SK-N-SH (cell line): ENCODE measurements around the gene THEM4. TPM values are rescaled to one million over a fixed set of nuclear protein-coding genes. Genes with fewer than 3 reads are reported as not detected.
"Not testable (repeated sequence)": the region's sequence is repeated elsewhere in the genome, so short reads cannot be mapped to it uniquely, and the experiment has no call there.

Source experiments
- CTCF ChIA-PET: fragments of 300-600, 350-600 bp; formaldehyde crosslinking; extraction: SDS; loops from one replicate; lab custom pipeline; 2021; lab: Yijun Ruan, JAX
- POLR2A ChIA-PET: fragments of 350-600 bp; sonication (Branson Sonifier 250); formaldehyde crosslinking; extraction: SDS; loops from one replicate; lab custom pipeline; 2020; ENCODE audit warnings: antibody characterized with exemption, inconsistent platforms; lab: Yijun Ruan, JAX
- DNase-seq: peaks from one replicate; pipeline ENCODE4 v3.0.0; 2012
- H2AFZ ChIP-seq: fragments of 200-600 bp; sonication (generic); 2 replicates; pipeline ENCODE4 v1.8.1; 2016; ENCODE audit warnings: antibody characterized with exemption, mild to moderate bottlenecking, low read depth
- H3F3A ChIP-seq: fragments of 200-600 bp; sonication (generic); replicated peaks from 2 replicates; pipeline ENCODE3; 2016; ENCODE audit warnings: antibody characterized with exemption, mild to moderate bottlenecking; ENCODE audit not compliant: insufficient read depth
- H3K27ac ChIP-seq, 2 experiments: fragments of 200-500 bp in 1 of 2; fragments of 200-600 bp in 1 of 2; sonication (Bioruptor generic) in 1 of 2; sonication (generic), shearing (Covaris generic) in 1 of 2; 2 replicates each; pipeline versions ENCODE4 v1.5.1 to v1.6.1; 2014 to 2016; ENCODE audit warnings: low read depth in 2 of 2, inconsistent platforms in 1 of 2, low read length in 1 of 2, mild to moderate bottlenecking in 1 of 2, mixed read lengths in 1 of 2
- H3K27me3 ChIP-seq: fragments of 200-600 bp; sonication (generic), shearing (Covaris generic); 2 replicates; pipeline ENCODE4 v1.6.1; 2016; ENCODE audit warnings: mixed run types; ENCODE audit not compliant: insufficient read depth
- H3K36me3 ChIP-seq, 2 experiments: fragments of 200-500 bp in 1 of 2; fragments of 200-600 bp in 1 of 2; sonication (Bioruptor generic) in 1 of 2; sonication (generic) in 1 of 2; replicated peaks in 1 of 2; 2 replicates each; pipeline versions ENCODE3 to v1.5.1; 2014 to 2016; ENCODE audit warnings: low read length in 1 of 2, mild to moderate bottlenecking in 1 of 2; ENCODE audit not compliant: insufficient read depth in 2 of 2, control insufficient read depth in 1 of 2
- H3K4me1 ChIP-seq, 2 experiments: fragments of 200-500 bp in 1 of 2; fragments of 200-600 bp in 1 of 2; sonication (Bioruptor generic) in 1 of 2; sonication (generic), shearing (Covaris generic) in 1 of 2; 2 replicates each; pipeline versions ENCODE4 v1.5.1 to v1.6.1; 2014 to 2016; ENCODE audit warnings: low read depth in 1 of 2, low read length in 1 of 2, mixed run types in 1 of 2; ENCODE audit not compliant: insufficient read depth in 2 of 2, control insufficient read depth in 1 of 2
- H3K4me2 ChIP-seq: fragments of 200-600 bp; sonication (generic), shearing (Covaris generic); 2 replicates; pipeline ENCODE4 v1.6.1; 2017; ENCODE audit warnings: mixed run types
- H3K4me3 ChIP-seq, 2 experiments: fragments of 200-500 bp in 1 of 2; fragments of 200-600 bp in 1 of 2; sonication (Bioruptor generic) in 1 of 2; sonication (generic), shearing (Covaris generic) in 1 of 2; 2 replicates each; pipeline versions ENCODE4 v1.5.1 to v1.8.1; 2014 to 2016; ENCODE audit warnings: low read depth in 2 of 2, inconsistent platforms in 1 of 2, low read length in 1 of 2, mild to moderate bottlenecking in 1 of 2, mixed read lengths in 1 of 2, moderate library complexity in 1 of 2
- H3K79me2 ChIP-seq: fragments of 200-600 bp; sonication (generic); 2 replicates; pipeline ENCODE4 v1.8.1; 2017; ENCODE audit warnings: mild to moderate bottlenecking; ENCODE audit not compliant: insufficient read depth
- H3K9ac ChIP-seq: fragments of 200-600 bp; sonication (generic); 2 replicates; pipeline ENCODE4 v1.6.1; 2017; ENCODE audit warnings: mixed run types
- H3K9me2 ChIP-seq: fragments of 200-600 bp; sonication (generic); 2 replicates; pipeline ENCODE4 v1.6.1; 2017; ENCODE audit warnings: mixed run types
- H3K9me3 ChIP-seq: fragments of 200-600 bp; sonication (generic); 2 replicates; pipeline ENCODE4 v1.6.1; 2017; ENCODE audit warnings: mixed run types, mild to moderate bottlenecking, moderate library complexity
- H4K20me1 ChIP-seq: fragments of 200-600 bp; sonication (generic); 2 replicates; pipeline ENCODE4 v1.6.1; 2017; ENCODE audit warnings: mild to moderate bottlenecking, mixed run types; ENCODE audit not compliant: insufficient read depth
- GATA2 ChIP-seq: sonication (generic); formaldehyde crosslinking; IDR thresholded peaks from 2 replicates; pipeline ENCODE4 v1.5.0; 2020; ENCODE audit warnings: mild to moderate bottlenecking, missing genetic modification reagents
- JUND ChIP-seq: IDR thresholded peaks from 2 replicates; pipeline ENCODE4 v1.4.0; 2012
- MAX ChIP-seq: IDR thresholded peaks from 2 replicates; pipeline ENCODE4 v1.4.0; 2012; ENCODE audit warnings: low read depth
- NRF1 ChIP-seq: IDR thresholded peaks from 2 replicates; pipeline ENCODE4 v1.6.1; 2012; ENCODE audit warnings: low read depth, mild to moderate bottlenecking, low read length
- PBX3 ChIP-seq: IDR thresholded peaks from 2 replicates; pipeline ENCODE4; 2012
- RAD21 ChIP-seq: IDR thresholded peaks from 2 replicates; pipeline ENCODE4 v1.6.1; 2012; ENCODE audit warnings: mild to moderate bottlenecking, low read length
- RFX5 ChIP-seq: IDR thresholded peaks from 2 replicates; pipeline ENCODE4 v1.6.1; 2012; ENCODE audit warnings: mild to moderate bottlenecking, improper control_type of control experiment, low read length
- SIN3A ChIP-seq: IDR thresholded peaks from 2 replicates; pipeline ENCODE4 v1.6.1; 2012; ENCODE audit warnings: low read depth, mild to moderate bottlenecking, low read length, moderate library complexity, borderline replicate concordance
- USF2 ChIP-seq: fragments of 150-350 bp; IDR thresholded peaks from 2 replicates; pipeline ENCODE4 v1.6.1; 2017; ENCODE audit warnings: antibody characterized with exemption, low read length, low read depth, borderline replicate concordance
- YY1 ChIP-seq: IDR thresholded peaks from 2 replicates; pipeline ENCODE4 v1.4.0; 2012; ENCODE audit warnings: low read depth, mild to moderate bottlenecking
- WGBS: methylation state at CpG from one replicate; pipeline ENCODE4 v1.1.6; 2017; ENCODE audit warnings: low lambda C conversion rate; 5-methylcytosine and 5-hydroxymethylcytosine counted together
- polyA plus RNA-seq, 3 experiments: library from polyadenylated mRNA; depleted of rRNA; stranded (reverse); fragments of >200 nt; gene quantifications; 2 replicates each; pipeline ENCODE4 v1.2.3, GENCODE V29; 2012

The THEM4 gene
- polyA plus RNA-seq, 1 of the 3 experiments (the other 2 are of a cell fraction): 10.1 TPM

GRCh38 chr1:151905443-151906323, 3.6 kb downstream of the THEM4 start:
- H3K4me3 ChIP-seq, H3F3A ChIP-seq, H4K20me1 ChIP-seq, H3K79me2 ChIP-seq, H3K36me3 ChIP-seq, H2AFZ ChIP-seq, POLR2A ChIA-PET, H3K9me2 ChIP-seq, H3K27me3 ChIP-seq, H3K27ac ChIP-seq, H3K9me3 ChIP-seq, H3K4me2 ChIP-seq, H3K4me1 ChIP-seq, DNase-seq, H3K9ac ChIP-seq: not testable (repeated sequence)
- CTCF ChIA-PET: interaction anchor here (0.8 to 1.2 kb wide), 3 partner anchors 15 to 96 kb away, joined by 3 read pairs; no protein-coding TSS in a partner anchor
- 91% methylated on average over 12 of the region's 22 CpGs for WGBS

DNA sequence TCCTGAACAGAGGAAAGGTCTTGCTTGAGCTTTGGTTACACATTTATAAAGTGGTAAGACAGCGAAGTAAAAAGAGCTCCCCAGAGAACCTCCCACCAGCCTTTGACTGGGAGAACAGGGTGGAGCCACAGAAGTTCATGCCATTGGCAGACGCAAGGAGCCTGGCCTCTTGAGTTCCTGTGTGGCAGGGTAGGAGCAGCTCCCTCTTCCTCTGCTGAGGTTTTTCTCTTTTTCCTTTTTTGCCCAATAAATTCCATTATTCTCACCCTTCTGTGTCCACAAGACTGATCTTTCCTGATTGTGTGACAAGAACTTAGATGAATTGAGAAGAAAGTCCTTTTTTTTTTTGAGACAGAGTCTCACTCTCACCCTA, 4.3 kb downstream of the THEM4 start:
- H3F3A ChIP-seq: peaks cover 2% of the 10 kb centered on the region
- no peak overlapping the region for H3K4me3 ChIP-seq
- H4K20me1 ChIP-seq: no peaks in the 10 kb centered on the region
- peaks cover 0 to 4% of the 10 kb centered on the region in 2 experiments for H3K36me3 ChIP-seq
- H3K9me2 ChIP-seq: no peaks in the 10 kb centered on the region
- no peak overlapping the region for H2AFZ ChIP-seq
- ChIA-PET POLR2A (no interaction called here), CTCF (interaction anchor here (0.8 to 1.2 kb wide), 3 partner anchors 14 to 97 kb away, joined by 3 read pairs; no protein-coding TSS in a partner anchor)
- no peaks in the 10 kb centered on the region; the same call in 1 of the 2 replicates for H3K79me2 ChIP-seq
- WGBS: 92% methylated on average over 2 of the region's 2 CpGs
- TF ChIP-seq PBX3 (no peak), USF2 (no peak), JUND (no peak), NRF1 (no peak), YY1 (no peak), RAD21 (no peak), MAX (no peak)
- no peak for DNase-seq
- H3K27me3 ChIP-seq: no peaks in the 10 kb centered on the region
- no peak overlapping the region for H3K4me2 ChIP-seq
- no peaks in the 10 kb centered on the region; the same call in 1 of the 2 replicates for H3K9me3 ChIP-seq
- H3K4me1 ChIP-seq: peaks cover 0 to 6% of the 10 kb centered on the region in 2 experiments; a peak in 2 of 4 replicates
- no peak overlapping the region for H3K9ac ChIP-seq
- H3K27ac ChIP-seq: no peak overlapping the region

GRCh38 chr1:151902858-151903257, 6.5 kb downstream of the THEM4 start:
- no peak for DNase-seq
- Histone ChIP-seq H3K9me3 (no peaks in the 10 kb centered on the region), H3K79me2 (peaks cover 3% of the 10 kb centered on the region; the same call in 1 of the 2 replicates), H3K36me3 (peaks cover 0 to 6% of the 10 kb centered on the region in 2 experiments), H4K20me1 (no peaks in the 10 kb centered on the region), H3K4me3 (no peak overlapping the region), H3K9me2 (no peaks in the 10 kb centered on the region), H3K4me1 (peaks cover 0 to 3% of the 10 kb centered on the region in 2 experiments; a peak in 1 of 4 replicates)
- TF ChIP-seq USF2 (no peak), SIN3A (no peak), GATA2 (CRISPR knock-in tag) (no peak), RFX5 (no peak)
- TF ChIP-seq, all 33 proteins: peak for 0
- CTCF ChIA-PET: no interaction called here
- peaks cover 3% of the 10 kb centered on the region for H3F3A ChIP-seq
- POLR2A ChIA-PET: no interaction called here
- no peak overlapping the region for H3K4me2 ChIP-seq
- WGBS: 57% methylated on average over 2 of the region's 2 CpGs
- H3K27ac ChIP-seq: no peak overlapping the region
- no peaks in the 10 kb centered on the region for H3K27me3 ChIP-seq
- no peak overlapping the region for H3K9ac ChIP-seq
- no peak overlapping the region for H2AFZ ChIP-seq

DNA sequence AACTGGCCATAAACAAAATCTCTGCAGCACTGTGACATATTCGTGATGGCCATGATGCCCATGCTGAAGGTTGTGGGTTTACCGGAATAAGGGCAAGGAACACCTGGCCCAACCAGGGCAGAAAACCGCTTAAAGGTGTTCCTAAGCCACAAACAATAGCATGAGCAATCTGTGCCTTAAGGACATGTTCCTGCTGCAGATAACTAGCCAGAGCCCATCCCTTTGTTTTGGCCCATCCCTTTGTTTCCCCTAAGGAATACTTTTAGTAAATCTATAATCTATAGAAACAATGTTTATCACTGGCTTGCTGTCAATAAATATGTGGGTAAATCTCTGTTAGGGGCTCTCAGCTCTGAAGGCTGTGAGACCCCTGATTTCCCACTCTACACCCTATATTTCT, 8.5 kb downstream of the THEM4 start:
- H3K9me2 ChIP-seq, H3K4me2 ChIP-seq, H3K27me3 ChIP-seq, H3K27ac ChIP-seq, H3K4me3 ChIP-seq, H3K9me3 ChIP-seq, H3K9ac ChIP-seq, H3K4me1 ChIP-seq, H3K79me2 ChIP-seq, POLR2A ChIA-PET, H2AFZ ChIP-seq, DNase-seq, H3F3A ChIP-seq, H3K36me3 ChIP-seq, H4K20me1 ChIP-seq: not testable (repeated sequence)
- WGBS: 68% methylated on average over 3 of the region's 3 CpGs
- CTCF ChIA-PET: interaction anchor here (0.9 kb wide), 1 partner anchor 33 kb away, joined by 3 read pairs; no protein-coding TSS in a partner anchor
